RWPE1 (cell line): ENCODE results near the gene IGF1R.
A peak's percentile ranks its signal among the peaks of the same experiment; 100 is the strongest.

ENCODE experiments used
- CTCF ChIA-PET: fragments of 350-600 bp; sonication (Branson Sonifier 250); formaldehyde crosslinking; extraction: SDS; loops from one replicate; lab custom pipeline; 2021; lab: Yijun Ruan, JAX
- POLR2A ChIA-PET: fragments of 400-600 bp; formaldehyde crosslinking; extraction: SDS; loops from one replicate; lab custom pipeline; 2020; ENCODE audit warnings: antibody characterized with exemption; ENCODE audit not compliant: low non-redundant PET; lab: Yijun Ruan, JAX
- DNase-seq: peaks from one replicate; pipeline ENCODE4 v3.0.0; 2012; ENCODE audit warnings: low spot score
- H3K27ac ChIP-seq: fragments of 450-650 bp; 2 replicates; pipeline ENCODE4 v1.5.1; 2017
- TF ChIP-seq, protein P1 (sequence below): fragments of 450-650 bp; conservative IDR thresholded peaks from 2 replicates; pipeline ENCODE4 v1.5.1; 2017; ENCODE audit warnings: low read depth, mild to moderate bottlenecking

IGF1R gene

DNA sequence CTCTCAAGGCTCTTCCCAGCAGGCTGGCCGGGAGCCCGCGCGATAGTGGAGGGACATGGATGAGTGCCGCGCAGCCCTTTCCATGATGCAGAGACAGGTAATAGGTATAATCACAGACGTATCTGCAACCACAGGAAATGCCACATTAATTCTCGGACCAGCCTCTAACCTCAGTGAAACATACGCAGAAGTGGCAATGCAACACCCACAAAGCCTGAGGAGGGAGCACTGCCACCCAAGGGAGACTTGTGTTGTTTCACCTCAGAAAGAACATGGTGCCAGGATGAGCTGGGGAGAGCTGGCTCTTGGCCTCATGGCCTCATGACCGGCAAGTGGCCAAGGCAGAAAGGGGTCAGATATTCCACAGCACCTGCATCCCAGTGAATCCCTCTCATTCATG, 320.2 kb downstream of the IGF1R start:
- ChIA-PET POLR2A (no interaction called here), CTCF (interaction anchor here (0.6 kb wide), 1 partner anchor 541 kb away, joined by 4 read pairs; no protein-coding TSS in a partner anchor)
- TF ChIP-seq, protein P1, sequence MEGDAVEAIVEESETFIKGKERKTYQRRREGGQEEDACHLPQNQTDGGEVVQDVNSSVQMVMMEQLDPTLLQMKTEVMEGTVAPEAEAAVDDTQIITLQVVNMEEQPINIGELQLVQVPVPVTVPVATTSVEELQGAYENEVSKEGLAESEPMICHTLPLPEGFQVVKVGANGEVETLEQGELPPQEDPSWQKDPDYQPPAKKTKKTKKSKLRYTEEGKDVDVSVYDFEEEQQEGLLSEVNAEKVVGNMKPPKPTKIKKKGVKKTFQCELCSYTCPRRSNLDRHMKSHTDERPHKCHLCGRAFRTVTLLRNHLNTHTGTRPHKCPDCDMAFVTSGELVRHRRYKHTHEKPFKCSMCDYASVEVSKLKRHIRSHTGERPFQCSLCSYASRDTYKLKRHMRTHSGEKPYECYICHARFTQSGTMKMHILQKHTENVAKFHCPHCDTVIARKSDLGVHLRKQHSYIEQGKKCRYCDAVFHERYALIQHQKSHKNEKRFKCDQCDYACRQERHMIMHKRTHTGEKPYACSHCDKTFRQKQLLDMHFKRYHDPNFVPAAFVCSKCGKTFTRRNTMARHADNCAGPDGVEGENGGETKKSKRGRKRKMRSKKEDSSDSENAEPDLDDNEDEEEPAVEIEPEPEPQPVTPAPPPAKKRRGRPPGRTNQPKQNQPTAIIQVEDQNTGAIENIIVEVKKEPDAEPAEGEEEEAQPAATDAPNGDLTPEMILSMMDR = no peak
- H3K27ac ChIP-seq = no peak overlapping the region
- no peak for DNase-seq

DNA sequence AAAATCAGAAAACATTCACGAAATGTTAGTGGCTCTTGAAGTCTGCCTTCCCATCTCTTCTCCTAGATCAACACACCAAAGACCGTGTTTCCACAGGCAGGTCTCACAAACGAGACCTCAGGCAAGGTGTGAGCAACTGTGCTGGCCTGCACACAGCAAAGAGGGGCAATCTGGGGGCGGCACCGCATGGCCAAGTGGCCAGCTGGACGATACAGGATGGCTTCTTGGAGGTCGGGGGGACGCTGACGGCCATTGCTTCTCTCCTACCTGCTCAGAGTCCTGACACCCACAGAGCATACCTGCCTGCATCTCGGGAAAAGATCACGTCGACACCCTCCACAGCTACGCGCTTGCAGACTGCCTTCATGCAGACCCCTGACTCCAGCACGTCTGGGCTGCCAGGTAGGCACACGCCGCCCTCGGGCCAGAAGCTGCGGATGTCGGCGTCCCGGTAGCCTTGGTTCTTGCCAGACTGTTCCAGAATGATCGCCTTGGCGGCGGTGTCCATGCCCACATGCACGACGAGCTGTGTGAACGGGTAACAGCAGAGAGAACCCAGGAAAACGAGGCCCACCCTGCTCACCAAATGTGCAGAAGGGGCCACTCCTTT, 320.9 kb downstream of the IGF1R start:
- no peak for DNase-seq
- H3K27ac ChIP-seq = no peak overlapping the region
- CTCF ChIA-PET = interaction anchor here (0.6 kb wide), 1 partner anchor 541 kb away, joined by 4 read pairs; no protein-coding TSS in a partner anchor
- POLR2A ChIA-PET = no interaction called here
- TF ChIP-seq, protein P1 = no peak

DNA sequence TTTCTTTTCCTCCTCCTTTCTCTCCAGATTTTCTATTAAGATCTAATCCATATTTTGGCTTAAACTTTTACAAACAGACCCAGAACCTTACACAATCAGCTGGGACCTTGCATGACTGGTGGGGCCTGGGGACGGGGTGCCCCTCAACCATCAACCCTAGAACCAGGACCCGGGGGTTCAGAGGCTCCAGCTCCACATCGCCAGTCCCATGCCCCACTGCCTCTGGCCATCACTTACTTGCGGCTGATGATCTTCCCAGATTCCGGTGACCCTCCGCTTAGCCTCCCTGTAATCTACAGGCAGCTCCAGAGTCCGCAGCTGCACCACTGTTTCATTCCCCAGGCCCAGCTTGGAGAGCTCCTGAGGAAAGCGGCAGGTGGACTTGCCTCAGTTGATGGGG, 322.5 kb downstream of the IGF1R start:
- H3K27ac ChIP-seq = no peak overlapping the region
- ChIA-PET POLR2A (interaction anchor here (0.6 kb wide), 1 partner anchor 87 kb away, joined by 5 read pairs; no protein-coding TSS in a partner anchor), CTCF (interaction anchor here (0.7 kb wide), 2 partner anchors 9 to 462 kb away, joined by 3 to 5 read pairs; no protein-coding TSS in a partner anchor)
- TF ChIP-seq, protein P1 = no peak
- no peak for DNase-seq

DNA sequence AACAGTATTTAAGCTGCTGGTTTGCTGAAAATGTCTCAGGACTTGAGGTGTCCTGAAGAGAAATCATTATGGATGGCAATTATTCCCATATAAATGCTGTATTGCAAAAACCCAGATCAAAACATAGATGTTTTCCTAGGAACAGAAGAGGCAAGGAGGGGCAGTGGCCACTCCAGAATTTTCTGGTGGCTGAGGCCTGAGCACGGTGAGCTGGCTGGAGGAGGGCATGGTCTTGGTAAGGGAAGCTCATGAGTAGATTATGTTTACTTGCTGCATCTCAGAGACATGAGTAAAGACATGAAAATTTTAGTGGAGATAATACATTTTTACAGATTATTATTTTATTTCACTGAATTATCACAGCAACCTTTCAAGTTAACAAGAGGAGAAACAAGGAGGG, 328.2 kb downstream of the IGF1R start:
- TF ChIP-seq, protein P1 = no peak
- no peak overlapping the region for H3K27ac ChIP-seq
- DNase-seq = no peak
- POLR2A ChIA-PET = no interaction called here
- CTCF ChIA-PET = interaction anchor here (0.5 to 0.6 kb wide), 2 partner anchors 22 to 390 kb away, joined by 3 to 6 read pairs; no protein-coding TSS in a partner anchor

DNA sequence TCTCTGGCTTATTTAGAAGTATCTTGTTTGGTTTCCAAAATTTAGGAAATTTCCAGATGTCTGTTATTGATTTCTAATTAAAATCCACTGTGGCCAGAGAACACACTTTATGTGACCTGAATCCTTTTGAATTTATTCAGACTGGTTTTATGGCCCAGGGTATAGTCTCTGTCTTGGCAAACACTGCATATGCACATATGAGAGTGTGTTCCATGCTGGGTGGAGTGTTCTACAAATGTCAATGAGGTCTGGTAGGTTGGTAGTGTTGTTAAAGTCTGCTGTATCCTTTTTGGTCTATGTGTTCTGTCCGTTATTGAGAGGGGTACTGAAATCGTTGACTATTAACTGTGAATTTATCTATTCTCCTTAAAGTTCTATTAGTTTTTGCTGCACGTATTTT, 329.1 kb downstream of the IGF1R start:
- ChIA-PET CTCF (no interaction called here), POLR2A (no interaction called here)

DNA sequence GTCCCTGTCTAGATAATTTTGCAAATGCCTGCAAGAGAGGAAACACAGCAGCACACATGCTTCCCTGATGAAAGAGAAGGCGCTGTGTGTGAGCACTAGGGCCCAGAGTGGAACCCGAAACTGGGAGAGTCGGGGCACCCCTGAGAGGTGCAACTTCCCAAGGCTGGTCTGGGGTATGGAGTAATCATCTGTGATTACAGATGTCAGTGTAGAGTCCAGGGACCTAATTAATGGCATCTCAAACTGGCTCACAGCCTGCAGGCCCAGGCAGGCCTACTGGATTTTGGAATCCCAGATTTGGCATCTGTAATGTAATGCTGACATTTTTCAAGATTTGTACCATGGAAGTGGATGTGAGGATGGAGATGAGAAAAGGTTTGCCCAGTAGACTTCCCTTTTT, 329.8 kb downstream of the IGF1R start:
- TF ChIP-seq, protein P1 = no peak
- no peak for DNase-seq
- POLR2A ChIA-PET = no interaction called here
- CTCF ChIA-PET = no interaction called here
- peak overlapping the region; percentile 55 for H3K27ac ChIP-seq

More for the DNA sequence above, 329.1 kb downstream of the IGF1R start:
- DNase-seq = no peak
- H3K27ac ChIP-seq = no peak overlapping the region
- TF ChIP-seq, protein P1 = no peak
